RWPE2 (cell line): Measurements from ENCODE around the gene CACNG7.
A peak's percentile ranks its signal among the peaks of the same experiment; 100 is the strongest.
"Not testable (repeated sequence)": the region's sequence is repeated elsewhere in the genome, so short reads cannot be mapped to it uniquely, and the experiment has no call there.

Experiments used
- ATAC-seq: fragments of 200-7000 bp; cut with Tn5 transposase; 3 replicates; pipeline ENCODE4 v1.9.1; 2021; ENCODE audit warnings: low read depth
- DNase-seq: peaks from one replicate; pipeline ENCODE4 v3.0.0-alpha.2; 2020; ENCODE audit warnings: low spot score
- H3K27ac ChIP-seq: fragments of 450-650 bp; 2 replicates; pipeline ENCODE4 v1.5.1; 2017; ENCODE audit warnings: mild to moderate bottlenecking; ENCODE audit not compliant: poor library complexity, severe bottlenecking
- H3K27me3 ChIP-seq: fragments of 250-450 bp; sonication (Bioruptor Pico); 2 replicates; pipeline ENCODE4 v1.5.1; 2021; ENCODE audit warnings: mild to moderate bottlenecking, moderate library complexity; ENCODE audit not compliant: insufficient read depth, poor library complexity, severe bottlenecking
- H3K36me3 ChIP-seq: fragments of 250-450 bp; sonication (Bioruptor Pico); 2 replicates; pipeline ENCODE4 v1.5.1; 2020; ENCODE audit warnings: low read depth, mild to moderate bottlenecking, moderate library complexity
- H3K4me1 ChIP-seq: fragments of 250-450 bp; sonication (Bioruptor Pico); 2 replicates; pipeline ENCODE4 v1.5.1; 2021; ENCODE audit warnings: mild to moderate bottlenecking, moderate library complexity; ENCODE audit not compliant: insufficient read depth, poor library complexity, severe bottlenecking
- H3K4me3 ChIP-seq: fragments of 250-450 bp; sonication (Bioruptor Pico); 2 replicates; pipeline ENCODE4 v1.5.1; 2021; ENCODE audit warnings: mild to moderate bottlenecking, moderate library complexity; ENCODE audit not compliant: severe bottlenecking
- H3K9me3 ChIP-seq: fragments of 250-450 bp; sonication (Bioruptor Pico); 2 replicates; pipeline ENCODE4 v1.5.1; 2021; ENCODE audit warnings: mild to moderate bottlenecking, moderate library complexity; ENCODE audit not compliant: severe bottlenecking
- CTCF ChIP-seq: fragments of 450-650 bp; IDR thresholded peaks from one replicate; pipeline ENCODE4 v1.5.1; 2017; ENCODE audit warnings: mild to moderate bottlenecking, moderate library complexity; ENCODE audit not compliant: poor library complexity, severe bottlenecking

Gene CACNG7

DNA sequence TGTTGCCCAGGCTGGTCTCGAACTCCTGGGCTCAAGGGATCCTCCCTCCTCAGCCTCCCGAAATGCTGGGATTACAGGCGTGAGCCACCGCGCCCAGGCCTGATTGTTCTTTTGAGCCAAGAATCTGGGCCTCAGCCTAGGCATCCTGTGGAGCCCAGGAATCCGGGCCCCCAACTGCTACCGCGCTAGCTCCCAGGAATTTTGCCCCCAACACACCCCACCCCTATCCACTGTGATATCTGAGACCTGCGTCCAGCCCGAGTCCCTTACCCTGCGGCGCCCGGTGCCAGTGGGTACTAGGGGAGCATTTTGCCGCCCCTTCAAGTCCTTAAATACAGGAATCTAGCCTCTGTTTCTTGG lies 42.2 kb upstream of the CACNG7 start:
- no peaks in the 10 kb centered on the region for H3K27me3 ChIP-seq
- H3K4me1 ChIP-seq = peaks cover 10% of the 10 kb centered on the region
- peaks cover 14% of the 10 kb centered on the region for H3K36me3 ChIP-seq
- peak overlapping the region; percentile 86 for H3K27ac ChIP-seq
- ATAC-seq = no peak
- H3K4me3 ChIP-seq = peak overlapping the region; percentile 69
- no peaks in the 10 kb centered on the region for H3K9me3 ChIP-seq
- TF ChIP-seq CTCF = no peak
- no peak for DNase-seq

DNA sequence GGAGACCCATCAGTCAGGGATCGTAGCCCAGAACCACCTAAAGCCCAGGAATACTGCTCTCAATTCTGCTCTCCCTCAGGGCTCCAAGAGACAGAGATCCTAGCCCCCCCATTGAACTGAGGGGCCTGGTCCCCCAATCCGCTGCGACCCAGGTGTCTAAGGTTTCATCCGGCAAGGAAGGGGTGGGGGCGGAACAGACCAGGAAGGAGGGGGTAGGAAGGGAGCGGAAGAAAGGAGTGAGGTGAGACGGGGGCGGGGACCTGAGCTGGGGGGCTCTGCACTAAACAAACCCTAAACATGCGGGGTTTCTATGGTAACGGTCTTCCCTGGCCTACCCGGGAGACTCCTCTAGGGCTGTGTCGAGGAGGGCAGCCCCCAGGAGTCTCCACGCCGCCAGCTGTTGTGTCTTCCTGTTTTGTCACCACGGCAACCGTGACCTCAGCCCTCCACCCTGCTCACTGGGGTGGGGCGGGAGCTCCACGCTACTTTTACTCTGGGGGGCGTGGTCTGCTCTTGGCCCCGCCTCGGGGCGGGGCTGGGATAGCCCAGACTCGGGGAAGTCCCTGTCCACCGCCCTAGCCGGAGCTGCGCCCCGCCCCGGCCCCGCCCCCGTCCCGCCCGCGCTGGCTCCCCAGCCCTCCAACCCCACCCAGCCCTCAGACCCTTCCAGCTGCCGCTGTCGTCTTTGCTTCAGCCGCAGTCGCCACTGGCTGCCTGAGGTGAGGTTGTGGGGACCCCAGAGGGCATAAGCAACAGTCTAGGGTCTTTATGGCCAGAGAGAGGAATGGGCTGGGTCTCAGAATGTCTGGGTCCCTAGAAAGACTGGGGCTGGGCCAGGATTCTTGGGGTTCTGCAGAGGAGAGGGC lies 41.6 kb upstream of the CACNG7 start, which contains the start of gene MYADM:
Gene MYADM (plus strand): TSS at position 659 of the 866 bp plus-strand sequence. CDS start 5,647 bp downstream, outside the sequence.
- peaks cover 10% of the 10 kb centered on the region for H3K4me1 ChIP-seq
- H3K27me3 ChIP-seq = no peaks in the 10 kb centered on the region
- H3K27ac ChIP-seq = peak within 1 kb of the TSS; percentile 86
- DNase-seq (peak; percentile 97), ATAC-seq (peak; percentile 67)
- no peak for TF ChIP-seq CTCF
- H3K9me3 ChIP-seq = no peaks in the 10 kb centered on the region
- peak within 1 kb of the TSS; percentile 69 for H3K4me3 ChIP-seq
- peaks cover 18% of the 10 kb centered on the region for H3K36me3 ChIP-seq

GRCh38 chr19:53868091-53868891 lies 40.8 kb upstream of the CACNG7 start:
- Histone ChIP-seq H3K4me1 (peaks cover 10% of the 10 kb centered on the region), H3K9me3 (no peaks in the 10 kb centered on the region), H3K36me3 (peaks cover 21% of the 10 kb centered on the region), H3K4me3 (peak overlapping the region; percentile 69), H3K27ac (peak overlapping the region; percentile 86), H3K27me3 (no peaks in the 10 kb centered on the region)
- ATAC-seq = peak; percentile 24
- peak; percentile 80 for DNase-seq
- no peak for TF ChIP-seq CTCF

DNA sequence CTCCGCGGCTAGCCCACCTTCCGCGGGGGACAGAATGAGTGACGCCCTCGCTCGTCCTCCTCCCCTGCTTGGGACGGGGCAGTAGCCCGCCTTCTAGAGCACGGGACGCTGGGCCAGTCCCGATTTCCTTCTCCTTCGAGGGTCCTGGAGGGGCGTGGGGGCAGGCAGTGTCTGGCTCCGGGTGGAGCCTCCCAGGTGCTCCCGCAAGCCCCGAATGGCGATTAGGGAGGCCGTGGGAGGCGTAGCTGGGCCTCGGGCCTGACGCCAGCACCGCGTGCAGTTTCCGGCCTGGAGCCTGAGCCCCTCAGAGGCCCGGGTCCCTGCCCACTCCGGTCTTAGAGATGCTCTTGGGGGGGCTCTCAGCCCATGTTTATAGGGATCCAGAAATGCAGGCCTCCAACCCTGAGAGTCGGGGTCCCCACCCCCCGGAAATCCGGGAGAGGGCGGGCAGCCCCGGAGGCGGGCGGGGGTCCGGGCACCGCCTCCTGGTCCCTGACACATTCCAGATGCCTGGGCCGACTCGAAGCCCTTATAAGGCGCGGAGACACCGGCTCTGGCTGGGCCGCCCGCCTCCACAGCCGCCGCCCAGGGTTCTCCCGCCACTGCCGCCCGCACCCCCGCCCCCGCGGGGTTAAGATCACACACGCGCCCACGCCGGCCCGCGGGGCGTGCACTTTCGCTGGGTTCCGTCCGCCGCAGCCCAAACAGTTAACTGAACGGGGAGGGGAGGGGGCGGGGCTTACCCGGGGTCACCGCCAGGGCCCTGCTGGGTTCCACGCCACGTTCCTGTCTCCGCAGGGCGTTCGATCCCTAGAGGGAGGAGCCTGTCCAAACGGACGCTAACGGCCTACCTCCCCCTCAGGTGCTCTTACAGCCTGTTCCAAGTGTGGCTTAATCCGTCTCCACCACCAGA lies 39.9 kb upstream of the CACNG7 start:
- no peaks in the 10 kb centered on the region for H3K9me3 ChIP-seq
- no peaks in the 10 kb centered on the region for H3K27me3 ChIP-seq
- H3K4me1 ChIP-seq = peaks cover 10% of the 10 kb centered on the region
- peak overlapping the region; percentile 69 for H3K4me3 ChIP-seq
- H3K36me3 ChIP-seq = peaks cover 30% of the 10 kb centered on the region
- H3K27ac ChIP-seq = peak overlapping the region; percentile 86
- peak; percentile 64 for ATAC-seq
- DNase-seq = peak; percentile 86
- no peak for TF ChIP-seq CTCF

GRCh38 chr19:53869805-53870484 lies 39.1 kb upstream of the CACNG7 start:
- H3K4me3 ChIP-seq = peak overlapping the region; percentile 69
- not testable (repeated sequence) for H3K9me3 ChIP-seq, ATAC-seq, H3K27me3 ChIP-seq, DNase-seq, H3K4me1 ChIP-seq
- H3K27ac ChIP-seq = peak overlapping the region; percentile 86
- H3K36me3 ChIP-seq = peaks cover 36% of the 10 kb centered on the region
